ENCODE results near the gene SMIM35.

GRCh38 chr11:117995472-117995871 is 91.3 kb downstream of the SMIM35 start:
- TF ChIP-seq CTCF (IDR thresholded peaks at IDR 0.05; ENCODE audit: extremely low read depth in 1 of 2, insufficient read depth in 1 of 2, low read depth in 1 of 2, low read length in 2 of 2) (no peak), POLR2A (IDR thresholded peaks at IDR 0.05; ENCODE audit: low read depth, low read length) (no peak), MAX (IDR thresholded peaks at IDR 0.05; ENCODE audit: insufficient read depth, insufficient read length) (no peak)

Measured in endothelial cell of umbilical vein (primary cell).